ENCODE measurements around the gene CCL21.

- TF ChIP-seq ZNF274 (IDR thresholded peaks at IDR 0.05; ENCODE audit: low read depth, low read length) (no peak), SUZ12 (IDR thresholded peaks at IDR 0.05; ENCODE audit: extremely low read depth, insufficient read depth, insufficient read length) (no peak), YY1 (IDR thresholded peaks at IDR 0.05; ENCODE audit: insufficient read depth, insufficient read length) (no peak)
Observed at GRCh38 chr9:34715639-34716215, 5.8 kb upstream of the CCL21 start.

Measured in NT2/D1 (cell line).